Psoas muscle (tissue), 8 donors: Measurements from ENCODE around the gene FAM131C. TPM values are rescaled to one million over a fixed set of nuclear protein-coding genes. Genes with fewer than 3 reads are reported as not detected.

Experiments used
- ATAC-seq, 4 donors: fragments of 200-7000 bp; cut with Tn5 transposase; one replicate each; pipeline ENCODE4 v1.9.1; 2020; ENCODE audit warnings: moderate library complexity in 3 of 4, mild to moderate bottlenecking in 2 of 4
- DNase-seq, 2 donors: peaks; one replicate each; pipeline ENCODE4 v3.0.0-alpha.2; 2020
- H3K27ac ChIP-seq: fragments of 200-600 bp; one replicate; pipeline ENCODE4 v1.8.0; 2022
- H3K27me3 ChIP-seq, 3 donors: fragments of 200-600 bp in 1 of 3; one replicate each; pipeline versions ENCODE4 v1.6.1 to v1.8.0; 2013 to 2022; ENCODE audit warnings: low read length in 2 of 3, mild to moderate bottlenecking in 2 of 3, moderate library complexity in 1 of 3; ENCODE audit not compliant: insufficient read depth in 3 of 3
- H3K36me3 ChIP-seq, 2 donors: fragments of 200-600 bp in 1 of 2; one replicate each; pipeline versions ENCODE4 v1.6.1 to v1.8.0; 2013 to 2022; ENCODE audit warnings: low read depth in 1 of 2, mild to moderate bottlenecking in 1 of 2, moderate library complexity in 1 of 2; ENCODE audit not compliant: insufficient read depth in 1 of 2
- H3K4me1 ChIP-seq: fragments of 200-600 bp; one replicate; pipeline ENCODE4 v1.8.0; 2022
- H3K4me3 ChIP-seq: fragments of 200-600 bp; one replicate; pipeline ENCODE4 v1.8.0; 2022; ENCODE audit warnings: mild to moderate bottlenecking
- H3K9me3 ChIP-seq: fragments of 200-600 bp; one replicate; pipeline ENCODE4 v1.8.0; 2022
- WGBS, 3 donors: extraction: QIAGEN DNeasy Blood & Tissue Kit; methylation state at CpG; one replicate each; pipeline versions ENCODE4 v1.1.6 to v1.1.7; 2013; 5-methylcytosine and 5-hydroxymethylcytosine counted together
- intact Hi-C, 2 donors: fragments of 100-400 bp; cut with DNase I; formaldehyde crosslinking; loops; one replicate each; pipeline versions ENCODE4 v1.11.0 to v1.14.2; 2022
- polyA plus RNA-seq, 3 donors: library from polyadenylated mRNA; stranded (reverse); fragments of 200-250 nt; gene quantifications; one replicate each; pipeline ENCODE4 v1.2.3, GENCODE V29; 2013
- total RNA-seq, 4 donors: library from RNA; stranded (reverse); fragmentation: NEBNext Ultra II Directional in 2 of 4; extraction: Animal tissue kit (Norgen Biotek cat#: 25700) in 2 of 4; gene quantifications; one replicate each; pipeline versions ENCODE4 v1.2.1 to v1.2.4, GENCODE V29; 2021 to 2023
- TF ChIP-seq, protein P1 (sequence below): fragments of 200-600 bp; IDR thresholded peaks from one replicate; pipeline ENCODE4 v1.8.0; 2022; ENCODE audit warnings: antibody characterized with exemption
- donor health status: healthy with polysubstance abuse.
- donor health status: DM: no; HTN: no; CAD: no; lungs with moderate emphysema.
- donor health status: Bipolar disorder and iron deficiency.
- donor health status: healthy.
- donor health status: DM: yes; HTN: yes; CAD: no.
- donor health status: DM: no; HTN: no; CAD: no.
- donor health status: DM: no; HTN: no; CAD: no.
- donor health status: DM: yes; HTN: yes; CAD: no.

FAM131C gene
- total and polyA plus RNA-seq, 7 donors = 0.01 to 0.51 (median 0.06) TPM; not detected in 4

DNA sequence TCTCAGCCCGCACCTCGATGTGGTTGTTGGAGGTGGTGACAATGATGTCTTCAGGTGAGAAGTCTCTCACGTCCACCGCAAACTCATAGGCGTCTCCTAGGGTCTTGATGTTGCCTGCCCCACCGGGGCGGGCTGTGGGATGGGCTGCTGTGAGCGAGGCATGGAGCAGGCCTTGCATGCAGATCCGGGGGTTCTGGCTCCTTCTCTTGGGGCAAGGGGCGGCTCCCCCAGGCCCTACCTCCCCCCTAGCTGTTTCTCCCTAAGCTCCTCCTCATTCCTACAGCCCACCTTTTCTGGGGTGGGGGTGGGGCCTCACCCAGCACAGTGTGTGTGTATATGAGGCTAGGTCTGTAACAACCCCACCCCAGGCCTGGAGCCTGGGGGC, 56.4 kb downstream of the FAM131C start:
- DNase-seq = peak in 1 of 2 donors; percentile 63
- no peaks in the 10 kb centered on the region for H3K9me3 ChIP-seq
- 27 to 79% (median 44%) methylated on average over 7 to 10 of the region's 10 CpGs for WGBS, 3 donors
- no peaks in the 10 kb centered on the region for H3K36me3 ChIP-seq
- H3K4me1 ChIP-seq = peaks cover 61% of the 10 kb centered on the region
- peak overlapping the region; percentile 100 for H3K27ac ChIP-seq
- no peaks in the 10 kb centered on the region for H3K27me3 ChIP-seq
- intact Hi-C loops = no loop called here
- TF ChIP-seq, protein P1, sequence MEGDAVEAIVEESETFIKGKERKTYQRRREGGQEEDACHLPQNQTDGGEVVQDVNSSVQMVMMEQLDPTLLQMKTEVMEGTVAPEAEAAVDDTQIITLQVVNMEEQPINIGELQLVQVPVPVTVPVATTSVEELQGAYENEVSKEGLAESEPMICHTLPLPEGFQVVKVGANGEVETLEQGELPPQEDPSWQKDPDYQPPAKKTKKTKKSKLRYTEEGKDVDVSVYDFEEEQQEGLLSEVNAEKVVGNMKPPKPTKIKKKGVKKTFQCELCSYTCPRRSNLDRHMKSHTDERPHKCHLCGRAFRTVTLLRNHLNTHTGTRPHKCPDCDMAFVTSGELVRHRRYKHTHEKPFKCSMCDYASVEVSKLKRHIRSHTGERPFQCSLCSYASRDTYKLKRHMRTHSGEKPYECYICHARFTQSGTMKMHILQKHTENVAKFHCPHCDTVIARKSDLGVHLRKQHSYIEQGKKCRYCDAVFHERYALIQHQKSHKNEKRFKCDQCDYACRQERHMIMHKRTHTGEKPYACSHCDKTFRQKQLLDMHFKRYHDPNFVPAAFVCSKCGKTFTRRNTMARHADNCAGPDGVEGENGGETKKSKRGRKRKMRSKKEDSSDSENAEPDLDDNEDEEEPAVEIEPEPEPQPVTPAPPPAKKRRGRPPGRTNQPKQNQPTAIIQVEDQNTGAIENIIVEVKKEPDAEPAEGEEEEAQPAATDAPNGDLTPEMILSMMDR = no peak
- no peak for ATAC-seq
- H3K4me3 ChIP-seq = peak overlapping the region; percentile 84

DNA sequence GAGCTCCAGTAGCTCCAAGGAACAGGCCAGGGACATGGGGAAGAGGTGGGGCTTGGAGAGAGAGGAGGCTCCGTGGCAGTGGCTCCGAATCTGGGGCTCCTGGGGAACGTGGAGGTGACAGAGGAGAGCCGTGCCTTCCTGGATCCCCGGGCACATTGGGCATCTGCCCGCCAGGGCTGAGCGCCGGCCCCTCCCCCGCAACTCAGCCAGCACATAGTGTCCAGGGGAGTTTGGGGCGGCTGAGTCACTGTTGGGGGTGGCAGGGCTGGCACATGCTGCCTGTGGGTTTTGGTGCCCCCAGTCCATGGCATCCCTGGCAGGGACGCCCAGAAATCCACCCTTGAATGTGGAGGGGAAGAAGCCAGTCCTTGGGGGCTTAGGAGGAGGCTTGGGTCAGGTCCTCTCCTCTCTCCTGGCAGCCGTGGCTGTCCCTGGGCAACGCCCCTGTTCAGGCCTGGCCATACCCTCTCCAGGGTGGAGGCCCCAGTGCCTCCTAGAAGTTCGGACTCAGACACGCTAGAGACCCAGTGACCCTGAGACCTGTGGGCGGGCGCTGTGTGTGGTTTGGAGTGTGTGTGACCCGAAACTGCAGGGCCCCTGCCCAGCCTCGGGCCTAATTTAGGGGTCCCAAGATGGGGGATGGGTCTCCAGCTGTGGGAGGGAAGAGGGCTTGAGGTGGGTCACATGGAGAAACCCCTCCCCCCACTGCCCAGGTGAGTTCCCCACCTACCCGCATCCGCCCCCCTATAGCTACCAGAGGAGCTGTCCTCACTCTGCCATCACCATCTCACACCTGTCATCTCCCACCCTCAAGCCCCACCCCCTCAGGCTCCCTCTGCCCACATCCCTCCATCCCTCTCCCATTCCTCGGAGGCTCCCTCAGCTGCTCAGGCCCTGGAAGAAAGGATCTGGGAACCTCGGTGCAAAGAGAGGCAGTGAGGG, 57.2 kb downstream of the FAM131C start:
- intact Hi-C loops = no loop called here
- WGBS, 3 donors = 33 to 37% (median 36%) methylated on average over 19 to 23 of the region's 23 CpGs
- no peaks in the 10 kb centered on the region for H3K9me3 ChIP-seq
- H3K36me3 ChIP-seq = no peaks in the 10 kb centered on the region
- peak; percentile 83 to 95 for DNase-seq
- ATAC-seq = peak; percentile 7 to 32 (median 22)
- H3K4me3 ChIP-seq = peak overlapping the region; percentile 84
- TF ChIP-seq, protein P1 = no peak
- peaks cover 61% of the 10 kb centered on the region for H3K4me1 ChIP-seq
- peak overlapping the region; percentile 100 for H3K27ac ChIP-seq
- H3K27me3 ChIP-seq = no peaks in the 10 kb centered on the region

DNA sequence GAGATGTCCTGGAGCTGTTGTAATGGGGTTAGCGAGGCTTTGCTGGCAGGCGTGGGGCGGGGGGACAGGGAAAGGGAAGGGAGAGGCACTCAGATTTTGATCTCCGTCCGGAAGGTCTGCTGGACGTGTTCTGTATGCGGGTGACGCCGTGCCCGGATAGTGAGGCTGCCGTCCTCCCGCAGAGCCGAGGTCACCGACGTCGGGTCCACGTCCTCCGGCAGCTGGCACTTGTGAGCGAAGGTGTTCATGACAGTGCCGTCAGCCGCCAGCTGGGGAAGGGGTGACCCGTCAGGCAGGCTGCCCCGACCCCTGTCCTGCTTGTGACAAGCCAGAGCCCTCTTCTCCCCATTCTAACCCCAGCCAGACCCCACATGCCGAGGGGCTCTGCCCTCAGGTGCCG, 58.0 kb downstream of the FAM131C start:
- H3K36me3 ChIP-seq = no peaks in the 10 kb centered on the region
- H3K4me1 ChIP-seq = peaks cover 60% of the 10 kb centered on the region
- no peaks in the 10 kb centered on the region for H3K27me3 ChIP-seq
- H3K27ac ChIP-seq = peak overlapping the region; percentile 100
- intact Hi-C loops = no loop called here
- no peaks in the 10 kb centered on the region for H3K9me3 ChIP-seq
- DNase-seq (no peak), ATAC-seq (no peak)
- 37 to 54% (median 38%) methylated on average over 25 of the region's 25 CpGs for WGBS, 3 donors
- TF ChIP-seq, protein P1 = no peak
- peak overlapping the region; percentile 84 for H3K4me3 ChIP-seq

DNA sequence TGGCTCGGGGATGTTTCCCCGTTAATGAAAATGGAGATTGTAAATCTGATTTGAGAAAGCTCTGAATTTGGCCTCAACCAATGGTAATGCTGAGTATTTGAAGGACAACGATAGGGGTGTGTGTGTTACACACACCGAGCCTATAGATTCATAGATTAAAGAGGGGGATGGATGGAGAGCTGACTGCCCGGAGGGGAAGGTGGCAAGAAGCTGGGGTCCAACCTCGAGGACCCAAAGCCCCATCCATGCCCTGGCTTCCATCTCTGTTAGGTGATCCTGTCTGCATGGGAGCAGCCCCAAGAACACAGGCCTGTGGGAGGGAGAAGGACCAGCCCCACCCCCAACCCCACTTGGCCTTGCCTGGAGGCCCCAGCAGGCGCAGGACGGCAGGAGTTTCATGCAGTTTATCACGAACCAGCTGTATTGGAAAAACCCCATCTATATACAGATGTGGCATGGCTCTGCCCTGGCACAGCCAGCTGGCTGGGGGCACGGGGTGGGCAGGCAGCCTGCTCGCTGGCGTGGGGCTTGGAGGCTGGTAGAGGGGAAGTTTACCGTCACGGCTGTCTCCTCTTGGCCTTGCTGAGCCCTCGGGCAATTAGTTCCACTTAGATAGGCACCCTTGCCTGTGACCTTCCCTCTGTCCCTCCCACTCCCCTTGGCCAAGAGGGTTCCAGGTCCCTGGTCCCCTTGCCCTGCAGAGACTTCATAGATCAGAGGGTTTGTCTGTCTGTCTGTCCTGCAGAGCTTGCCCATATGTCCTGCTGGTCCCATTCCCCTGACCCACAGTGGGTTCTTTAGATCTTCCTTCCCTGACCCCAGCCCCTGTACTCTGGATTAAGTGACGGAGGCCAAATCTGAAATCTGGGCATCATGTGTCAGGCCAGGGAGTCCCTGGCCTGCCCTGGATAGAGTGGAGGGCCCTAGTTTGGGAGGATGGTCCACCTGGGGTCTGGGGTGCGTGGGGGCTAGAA, 58.7 kb downstream of the FAM131C start:
- Histone ChIP-seq H3K4me3 (peak overlapping the region; percentile 84), H3K36me3 (no peaks in the 10 kb centered on the region), H3K27ac (peak overlapping the region; percentile 100), H3K27me3 (no peaks in the 10 kb centered on the region), H3K4me1 (peaks cover 53% of the 10 kb centered on the region), H3K9me3 (no peaks in the 10 kb centered on the region)
- 26 to 43% (median 28%) methylated on average over 17 of the region's 17 CpGs for WGBS, 3 donors
- ATAC-seq = no peak
- peak; percentile 65 to 84 for DNase-seq
- TF ChIP-seq, protein P1 = no peak
- intact Hi-C loops = no loop called here
